EH (cell line): ENCODE results near the gene ABHD15.
A peak's percentile ranks its signal among the peaks of the same experiment; 100 is the strongest.
"Not testable (repeated sequence)": the region's sequence is repeated elsewhere in the genome, so short reads cannot be mapped to it uniquely, and the experiment has no call there.

Source experiments
- DNase-seq: peaks from one replicate; pipeline ENCODE4 v3.0.0-alpha.2; 2015; ENCODE audit warnings: low read depth

Gene ABHD15

GRCh38 chr17:29568331-29569244 lies 1.8 kb upstream of the ABHD15 start, which contains the start of gene TP53I13:
TP53I13 (plus strand) TSS chr17:29568701; CDS start chr17:29568759, 58 bp downstream.
- DNase-seq, result peak; percentile 79

GRCh38 chr17:29567554-29568330 lies 905 bp upstream of the ABHD15 start:
- DNase-seq, result peak; percentile 65

- DNase-seq, result no peak
Measured at GRCh38 chr17:29567304-29567553, 392 bp upstream of the ABHD15 start.

GRCh38 chr17:29565643-29566472 lies 979 bp downstream of the ABHD15 start:
- DNase-seq, result no peak

- DNase-seq, result no peak
Measured at GRCh38 chr17:29563816-29564215, 3.0 kb downstream of the ABHD15 start.

- no peak for DNase-seq
Measured at GRCh38 chr17:29562615-29563014, 4.2 kb downstream of the ABHD15 start.

- DNase-seq, result no peak
Measured at GRCh38 chr17:29561554-29562517, 5.0 kb downstream of the ABHD15 start.

- no peak for DNase-seq
Measured at GRCh38 chr17:29560316-29560715, 6.5 kb downstream of the ABHD15 start.

- DNase-seq, result no peak
Measured at GRCh38 chr17:29559640-29560039, 7.2 kb downstream of the ABHD15 start.

- not testable (repeated sequence) for DNase-seq
Measured at GRCh38 chr17:29558139-29558538, 8.7 kb downstream of the ABHD15 start.

- DNase-seq, result no peak
Measured at GRCh38 chr17:29557739-29558116, 9.1 kb downstream of the ABHD15 start.

- peak; percentile 47 for DNase-seq
Measured at GRCh38 chr17:29557085-29557738, 9.6 kb downstream of the ABHD15 start.

GRCh38 chr17:29555840-29556239 lies 11.0 kb downstream of the ABHD15 start:
- DNase-seq, result no peak

GRCh38 chr17:29549177-29549923 lies 17.5 kb downstream of the ABHD15 start:
- DNase-seq, result peak; percentile 53

- DNase-seq, result no peak
Measured at GRCh38 chr17:29546830-29547229, 20.0 kb downstream of the ABHD15 start.

- no peak for DNase-seq
Measured at GRCh38 chr17:29546085-29546484, 20.8 kb downstream of the ABHD15 start.

- DNase-seq, result no peak
Measured at GRCh38 chr17:29544066-29544465, 22.8 kb downstream of the ABHD15 start.

GRCh38 chr17:29533976-29534375 lies 32.9 kb downstream of the ABHD15 start:
- no peak for DNase-seq

GRCh38 chr17:29526322-29526721 lies 40.5 kb downstream of the ABHD15 start:
- DNase-seq, result no peak

- no peak for DNase-seq
Measured at GRCh38 chr17:29524692-29525091, 42.1 kb downstream of the ABHD15 start.
